Measurements from ENCODE around the gene PARP6.
A peak's percentile ranks its signal among the peaks of the same experiment; 100 is the strongest.

The PARP6 gene

DNA sequence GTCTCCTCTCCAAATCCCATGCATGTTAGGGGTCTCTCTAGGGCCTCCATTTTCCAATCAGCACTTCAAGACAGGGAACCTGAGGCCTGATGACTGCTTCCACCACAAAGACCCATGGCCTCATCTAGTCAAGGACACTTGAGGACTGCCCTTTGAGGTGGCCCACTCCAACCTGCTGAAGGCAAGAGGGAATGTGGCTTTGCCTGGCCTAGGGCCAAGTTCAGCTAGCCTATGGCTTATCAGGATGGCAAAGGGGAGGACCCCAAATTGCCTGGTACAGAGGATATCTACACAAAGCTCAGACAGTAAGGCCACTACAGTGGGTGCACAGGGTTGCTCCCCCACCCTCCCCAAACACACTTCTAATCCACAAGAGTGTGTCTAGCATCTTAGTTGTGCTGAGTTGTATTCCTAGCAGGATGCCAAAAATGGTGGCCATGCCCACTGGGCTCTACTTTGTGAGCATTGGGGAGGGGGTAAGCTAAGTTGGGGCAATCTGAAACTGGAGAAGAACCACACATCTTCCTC lies 64.7 kb downstream of the PARP6 start:
- peaks cover 4% of the 10 kb centered on the region for H3K4me1 Mint-ChIP-seq
- no peaks in the 10 kb centered on the region for H3K27me3 Mint-ChIP-seq
- no peak for DNase-seq
- H3K4me3 Mint-ChIP-seq, result no peak overlapping the region
- H3K9me3 Mint-ChIP-seq, result no peaks in the 10 kb centered on the region
- H3K27ac Mint-ChIP-seq, result no peak overlapping the region
- CTCF ChIA-PET, result no interaction called here
- H3K36me3 Mint-ChIP-seq, result peaks cover 83% of the 10 kb centered on the region

DNA sequence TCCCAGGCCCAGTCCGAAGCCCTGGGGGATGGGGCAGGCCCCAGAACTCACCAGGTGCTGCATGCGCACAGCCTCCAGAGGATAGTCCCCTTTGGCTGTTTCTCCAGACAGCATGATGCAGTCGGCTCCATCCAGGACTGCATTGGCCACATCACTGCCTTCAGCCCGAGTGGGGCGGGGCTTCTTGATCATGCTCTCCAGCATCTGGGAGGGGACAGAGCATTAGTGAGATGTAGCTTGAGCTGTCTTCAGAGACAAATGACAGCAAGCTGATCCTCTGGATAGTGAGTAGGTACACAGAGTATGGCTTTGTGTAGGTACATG lies 65.7 kb downstream of the PARP6 start:
- no peak for DNase-seq
- no peak overlapping the region for H3K27ac Mint-ChIP-seq
- H3K27me3 Mint-ChIP-seq, result no peaks in the 10 kb centered on the region
- no peak overlapping the region for H3K4me3 Mint-ChIP-seq
- no peaks in the 10 kb centered on the region for H3K9me3 Mint-ChIP-seq
- peaks cover 82% of the 10 kb centered on the region for H3K36me3 Mint-ChIP-seq
- H3K4me1 Mint-ChIP-seq, result peaks cover 4% of the 10 kb centered on the region
- CTCF ChIA-PET, result interaction anchor here (1.3 to 1.4 kb wide), 2 partner anchors 9 to 20 kb away, joined by 3 read pairs; no protein-coding TSS in a partner anchor

DNA sequence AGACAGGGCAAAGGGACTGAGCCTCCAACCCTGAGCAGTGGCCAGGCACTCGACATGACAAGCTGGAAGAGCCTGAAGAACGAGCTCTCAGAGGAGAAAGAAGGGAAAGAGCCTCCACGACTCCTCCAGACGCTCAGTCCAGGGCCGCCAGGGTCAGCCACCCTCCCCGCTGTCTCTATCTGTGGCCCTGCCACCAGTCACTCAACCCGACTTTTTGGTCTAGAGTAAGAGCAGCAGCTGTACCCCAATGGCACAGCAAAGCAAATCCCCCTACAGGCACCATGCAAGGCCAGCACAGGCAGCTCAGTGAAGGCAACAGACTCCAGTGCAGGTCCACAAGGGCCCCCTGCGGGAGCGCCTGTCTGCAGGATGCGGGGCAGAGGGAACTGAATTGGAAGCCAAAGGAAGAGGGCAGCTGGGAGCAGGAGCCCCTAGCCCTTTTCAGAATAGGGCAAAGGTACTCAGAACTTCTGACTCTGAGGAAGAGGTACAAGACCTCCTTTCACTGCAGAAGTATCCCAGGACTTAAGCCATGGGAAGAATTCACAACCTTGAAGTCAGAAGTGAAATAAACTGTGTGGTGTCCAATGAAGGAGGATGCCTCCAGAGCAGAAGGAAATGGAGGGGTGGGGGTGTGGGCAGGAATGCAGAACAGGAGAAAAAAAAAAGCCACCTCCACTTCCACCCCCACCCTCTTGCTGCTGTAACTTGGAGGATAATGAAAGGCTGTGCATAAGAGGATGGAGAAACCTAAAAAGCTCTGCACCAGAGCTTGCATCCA lies 66.3 kb downstream of the PARP6 start:
- DNase-seq, result no peak
- H3K9me3 Mint-ChIP-seq, result no peaks in the 10 kb centered on the region
- peaks cover 4% of the 10 kb centered on the region for H3K4me1 Mint-ChIP-seq
- H3K36me3 Mint-ChIP-seq, result peaks cover 82% of the 10 kb centered on the region
- no peak overlapping the region for H3K27ac Mint-ChIP-seq
- CTCF ChIA-PET, result interaction anchor here (1.3 to 1.4 kb wide), 2 partner anchors 9 to 20 kb away, joined by 3 read pairs; no protein-coding TSS in a partner anchor
- no peaks in the 10 kb centered on the region for H3K27me3 Mint-ChIP-seq
- no peak overlapping the region for H3K4me3 Mint-ChIP-seq

DNA sequence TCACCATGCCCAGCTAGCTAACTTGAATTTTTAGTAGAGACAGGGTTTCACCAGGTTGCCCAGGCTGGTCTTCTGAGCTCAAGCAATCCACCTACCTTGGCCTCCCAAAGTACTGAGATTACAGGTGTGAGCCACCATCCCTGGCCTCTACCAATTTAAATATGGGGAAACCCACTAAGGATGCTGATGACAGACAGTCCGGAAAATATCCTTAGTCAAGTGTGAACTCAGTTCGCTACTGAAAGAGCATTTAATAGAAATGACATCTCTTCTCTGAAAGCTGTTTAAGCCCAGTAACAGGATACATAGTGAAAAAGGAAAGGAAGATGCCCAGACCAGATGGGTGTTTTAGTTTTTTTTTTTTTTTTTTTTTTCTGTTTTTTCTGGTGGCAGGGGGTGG lies 67.1 kb downstream of the PARP6 start:
- CTCF ChIA-PET, result interaction anchor here (1.3 to 1.4 kb wide), 2 partner anchors 10 to 21 kb away, joined by 3 read pairs; no protein-coding TSS in a partner anchor
- Mint-ChIP-seq H3K4me3 (no peak overlapping the region), H3K9me3 (no peaks in the 10 kb centered on the region), H3K36me3 (peaks cover 83% of the 10 kb centered on the region), H3K27me3 (no peaks in the 10 kb centered on the region), H3K4me1 (peaks cover 9% of the 10 kb centered on the region), H3K27ac (no peak overlapping the region)
- DNase-seq, result no peak

DNA sequence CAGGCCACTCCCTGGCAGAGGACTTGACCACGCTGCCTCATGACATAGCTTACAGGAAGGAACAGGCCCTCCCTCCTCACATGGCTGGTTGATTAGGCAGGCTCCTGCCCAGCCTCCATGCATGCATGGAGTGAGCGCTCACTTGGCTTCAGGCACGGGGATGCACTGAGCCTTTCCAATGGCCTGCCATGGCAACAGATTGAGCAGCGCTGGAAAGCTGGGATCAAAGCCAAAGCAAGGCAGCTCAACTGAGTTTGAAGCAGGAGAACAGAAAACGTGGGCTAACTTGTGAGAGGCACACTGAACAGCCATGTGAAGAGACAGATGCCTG lies 68.9 kb downstream of the PARP6 start:
- no peak for DNase-seq
- Mint-ChIP-seq H3K27ac (no peak overlapping the region), H3K4me1 (peaks cover 17% of the 10 kb centered on the region), H3K9me3 (no peaks in the 10 kb centered on the region), H3K27me3 (peaks cover 9% of the 10 kb centered on the region), H3K36me3 (peaks cover 85% of the 10 kb centered on the region), H3K4me3 (no peak overlapping the region)
- CTCF ChIA-PET, result no interaction called here

DNA sequence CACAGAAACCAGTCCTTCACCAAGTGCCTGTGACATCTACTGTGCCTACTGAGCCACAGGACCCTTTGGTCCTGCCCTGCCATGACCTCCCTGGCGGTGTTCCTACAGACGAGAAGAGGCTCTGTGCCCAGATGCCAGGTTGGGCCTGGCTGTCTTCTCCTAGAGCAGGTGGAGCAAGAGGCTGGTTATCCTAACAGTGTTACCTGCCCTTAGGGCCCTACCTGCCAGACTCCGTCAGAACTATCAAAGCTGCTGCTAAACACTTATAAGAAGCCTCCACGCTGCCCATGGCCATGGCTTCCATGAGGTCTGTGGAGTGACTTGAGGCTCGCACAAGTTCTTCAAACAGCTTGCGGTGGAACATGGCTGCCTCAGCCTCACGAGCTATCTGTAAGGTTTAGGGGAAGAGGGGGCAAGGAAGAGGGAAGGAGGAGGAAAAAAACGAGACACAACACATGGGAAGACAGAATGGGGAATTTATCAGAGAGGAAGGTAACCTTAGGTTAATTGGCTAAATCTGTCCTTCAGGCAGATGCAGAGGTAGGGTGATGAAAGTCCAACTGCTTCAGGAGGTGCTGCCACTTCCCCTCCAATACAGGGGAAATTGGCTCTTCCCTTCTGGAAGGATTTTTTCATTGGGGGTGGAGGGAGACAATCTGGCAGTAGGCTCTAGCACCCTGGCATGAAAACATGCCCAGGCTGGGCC lies 69.4 kb downstream of the PARP6 start:
- H3K4me3 Mint-ChIP-seq, result no peak overlapping the region
- H3K4me1 Mint-ChIP-seq, result peaks cover 21% of the 10 kb centered on the region
- peak overlapping the region; percentile 76 for H3K27ac Mint-ChIP-seq
- DNase-seq, result no peak
- H3K27me3 Mint-ChIP-seq, result peaks cover 14% of the 10 kb centered on the region
- CTCF ChIA-PET, result no interaction called here
- no peaks in the 10 kb centered on the region for H3K9me3 Mint-ChIP-seq
- peaks cover 86% of the 10 kb centered on the region for H3K36me3 Mint-ChIP-seq

DNA sequence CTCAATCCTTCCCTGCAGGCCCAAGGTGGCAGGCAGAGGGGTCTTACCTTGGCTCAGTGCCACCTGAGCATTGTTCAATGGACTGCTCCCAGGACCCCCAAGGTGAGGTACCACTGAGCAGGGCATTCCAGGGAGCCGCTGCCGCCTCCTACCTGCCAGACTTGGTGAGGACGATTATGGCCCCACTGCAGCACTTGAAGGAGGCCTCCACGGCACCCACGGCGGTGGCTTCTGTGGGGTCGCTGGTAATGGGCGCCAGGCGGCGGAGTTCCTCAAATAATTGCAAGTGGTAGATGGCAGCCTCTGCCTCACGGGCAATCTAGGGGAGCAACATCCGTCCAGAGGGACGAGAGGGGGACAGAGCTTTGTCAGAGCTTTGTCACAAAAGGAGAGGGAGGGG lies 70.1 kb downstream of the PARP6 start:
- H3K36me3 Mint-ChIP-seq, result peaks cover 85% of the 10 kb centered on the region
- CTCF ChIA-PET, result no interaction called here

DNA sequence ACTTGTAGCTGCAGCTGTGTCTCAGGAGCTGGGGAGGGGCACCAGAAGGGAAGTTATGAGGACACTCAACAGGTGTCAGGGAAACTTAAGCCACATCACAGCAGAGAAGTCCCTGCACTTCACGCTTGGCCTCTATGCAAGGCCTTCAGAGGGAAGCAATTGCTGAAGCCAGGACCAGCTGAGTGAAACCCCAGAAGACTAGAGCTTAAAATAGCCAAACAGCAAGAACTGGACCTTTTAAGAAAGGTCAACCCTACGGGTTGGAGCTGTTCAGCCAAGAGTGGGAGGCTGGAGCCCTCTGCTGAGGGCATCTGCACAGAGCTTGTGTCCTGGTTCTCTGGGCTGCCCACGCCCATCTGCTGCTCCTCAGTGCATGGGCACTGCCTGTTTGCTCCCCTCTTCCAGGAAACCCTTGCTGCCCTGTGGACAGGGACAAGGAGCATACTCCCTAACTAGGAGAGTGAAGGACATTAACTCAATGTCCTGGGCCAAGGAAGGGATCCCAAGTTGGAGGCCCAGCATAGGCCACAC lies 70.9 kb downstream of the PARP6 start:
- no peak overlapping the region for H3K4me3 Mint-ChIP-seq
- H3K27me3 Mint-ChIP-seq, result peaks cover 27% of the 10 kb centered on the region
- H3K36me3 Mint-ChIP-seq, result peaks cover 78% of the 10 kb centered on the region
- peaks cover 20% of the 10 kb centered on the region for H3K4me1 Mint-ChIP-seq
- no peaks in the 10 kb centered on the region for H3K9me3 Mint-ChIP-seq
- CTCF ChIA-PET, result interaction anchor here (0.8 to 1.8 kb wide), 6 partner anchors 9 to 137 kb away, joined by 3 to 6 read pairs (median 4); no protein-coding TSS in a partner anchor
- DNase-seq, result no peak
- H3K27ac Mint-ChIP-seq, result no peak overlapping the region

More for the DNA sequence above, 70.1 kb downstream of the PARP6 start:
- Mint-ChIP-seq H3K27ac (no peak overlapping the region), H3K27me3 (peaks cover 19% of the 10 kb centered on the region), H3K4me3 (no peak overlapping the region), H3K9me3 (no peaks in the 10 kb centered on the region), H3K4me1 (peaks cover 24% of the 10 kb centered on the region)
- no peak for DNase-seq

DNA sequence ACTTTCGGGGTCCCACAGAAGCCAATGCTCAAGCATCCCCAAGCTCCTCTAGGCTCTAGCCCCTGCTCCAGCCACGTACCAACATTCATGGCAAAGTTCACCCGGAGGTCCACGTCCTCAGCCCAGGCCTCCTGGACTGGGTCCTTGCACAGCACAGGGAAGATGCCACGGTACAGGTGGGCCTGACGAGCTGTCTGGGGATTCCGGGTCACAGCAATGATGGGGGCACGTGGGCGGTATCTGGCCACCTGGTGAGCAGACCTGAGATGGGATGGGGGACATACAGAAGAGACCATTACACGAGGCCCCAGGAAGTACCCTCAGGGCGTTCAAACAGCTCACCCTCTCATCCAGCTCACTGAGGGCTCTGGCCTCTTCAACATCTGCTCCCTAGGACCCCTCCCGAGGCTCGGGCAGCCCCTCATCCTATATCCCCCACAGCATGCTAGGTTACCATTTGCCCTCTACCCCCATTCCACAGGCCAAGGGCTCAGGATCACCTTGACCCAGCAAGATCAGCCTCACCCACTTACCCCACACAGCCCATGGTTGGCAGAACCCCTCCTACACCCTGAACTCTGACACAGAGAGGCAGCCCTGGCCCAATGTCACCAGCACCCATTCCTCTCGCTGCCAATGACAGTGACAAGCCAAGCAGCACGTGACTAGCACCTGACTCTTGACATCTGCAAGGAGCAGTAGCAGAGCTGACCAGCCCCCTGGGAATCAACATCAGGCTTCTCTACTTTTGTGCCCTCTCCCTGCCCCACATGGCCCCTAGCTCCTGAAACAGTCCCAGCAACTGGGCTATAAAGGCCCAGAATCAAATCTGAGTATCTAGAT lies 71.7 kb downstream of the PARP6 start:
- Mint-ChIP-seq H3K27ac (peak overlapping the region; percentile 76), H3K4me3 (no peak overlapping the region), H3K27me3 (peaks cover 36% of the 10 kb centered on the region), H3K9me3 (no peaks in the 10 kb centered on the region), H3K36me3 (peaks cover 70% of the 10 kb centered on the region), H3K4me1 (peaks cover 20% of the 10 kb centered on the region)
- DNase-seq, result no peak
- CTCF ChIA-PET, result interaction anchor here (0.8 to 1.8 kb wide), 13 partner anchors 10 to 138 kb away, joined by 3 to 8 read pairs (median 4); no protein-coding TSS in a partner anchor

DNA sequence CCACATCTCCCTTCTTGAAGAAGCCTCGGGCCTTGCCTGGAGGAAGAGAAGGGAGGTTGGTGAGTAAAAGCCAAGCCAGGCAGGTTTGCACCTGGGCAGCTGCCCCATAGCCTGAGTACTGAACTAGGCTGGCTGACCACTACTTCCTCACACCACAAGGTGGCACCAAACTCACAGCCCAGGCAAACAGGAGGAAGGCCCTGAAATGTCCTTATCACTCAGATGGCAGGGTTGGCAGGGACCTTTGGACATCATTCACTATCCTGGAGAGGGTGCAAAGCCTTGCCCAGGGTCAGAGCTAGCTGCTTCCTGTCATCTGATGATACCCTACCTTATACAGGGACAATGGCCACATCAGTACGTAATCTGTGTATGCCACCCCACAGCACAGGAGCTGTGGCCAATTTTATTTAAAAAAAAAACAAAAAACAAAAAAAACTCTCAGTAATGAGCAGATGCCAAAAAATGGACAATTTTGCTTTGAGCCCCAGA lies 72.6 kb downstream of the PARP6 start:
- H3K4me1 Mint-ChIP-seq, result peaks cover 20% of the 10 kb centered on the region
- peaks cover 62% of the 10 kb centered on the region for H3K36me3 Mint-ChIP-seq
- H3K9me3 Mint-ChIP-seq, result no peaks in the 10 kb centered on the region
- DNase-seq, result peak; percentile 82
- CTCF ChIA-PET, result interaction anchor here (0.8 to 1.8 kb wide), 11 partner anchors 11 to 138 kb away, joined by 3 to 8 read pairs (median 4); no protein-coding TSS in a partner anchor
- H3K27me3 Mint-ChIP-seq, result peaks cover 44% of the 10 kb centered on the region
- peak overlapping the region; percentile 33 for H3K27ac Mint-ChIP-seq
- no peak overlapping the region for H3K4me3 Mint-ChIP-seq

DNA sequence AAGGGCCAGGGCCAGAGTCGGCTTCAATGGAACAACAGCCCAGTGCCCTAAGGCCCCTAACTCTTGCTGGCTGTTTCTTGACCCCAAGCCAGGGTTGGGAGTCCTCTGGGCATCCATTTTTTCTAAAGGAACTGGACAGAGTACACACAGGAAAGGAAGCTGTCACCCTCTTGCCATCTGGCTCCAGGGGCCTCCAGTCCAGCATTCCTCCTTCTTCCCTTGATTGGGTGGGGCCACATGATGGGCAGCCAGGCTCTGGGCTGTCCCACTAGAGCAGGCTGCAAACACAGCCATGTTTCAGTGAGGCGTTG lies 73.2 kb downstream of the PARP6 start:
- CTCF ChIA-PET, result interaction anchor here (1.0 to 1.8 kb wide), 7 partner anchors 26 to 115 kb away, joined by 3 to 8 read pairs (median 4); no protein-coding TSS in a partner anchor
- no peak for DNase-seq
- no peak overlapping the region for H3K4me3 Mint-ChIP-seq
- peaks cover 47% of the 10 kb centered on the region for H3K27me3 Mint-ChIP-seq
- peaks cover 56% of the 10 kb centered on the region for H3K36me3 Mint-ChIP-seq
- no peaks in the 10 kb centered on the region for H3K9me3 Mint-ChIP-seq
- H3K27ac Mint-ChIP-seq, result no peak overlapping the region
- peaks cover 20% of the 10 kb centered on the region for H3K4me1 Mint-ChIP-seq

DNA sequence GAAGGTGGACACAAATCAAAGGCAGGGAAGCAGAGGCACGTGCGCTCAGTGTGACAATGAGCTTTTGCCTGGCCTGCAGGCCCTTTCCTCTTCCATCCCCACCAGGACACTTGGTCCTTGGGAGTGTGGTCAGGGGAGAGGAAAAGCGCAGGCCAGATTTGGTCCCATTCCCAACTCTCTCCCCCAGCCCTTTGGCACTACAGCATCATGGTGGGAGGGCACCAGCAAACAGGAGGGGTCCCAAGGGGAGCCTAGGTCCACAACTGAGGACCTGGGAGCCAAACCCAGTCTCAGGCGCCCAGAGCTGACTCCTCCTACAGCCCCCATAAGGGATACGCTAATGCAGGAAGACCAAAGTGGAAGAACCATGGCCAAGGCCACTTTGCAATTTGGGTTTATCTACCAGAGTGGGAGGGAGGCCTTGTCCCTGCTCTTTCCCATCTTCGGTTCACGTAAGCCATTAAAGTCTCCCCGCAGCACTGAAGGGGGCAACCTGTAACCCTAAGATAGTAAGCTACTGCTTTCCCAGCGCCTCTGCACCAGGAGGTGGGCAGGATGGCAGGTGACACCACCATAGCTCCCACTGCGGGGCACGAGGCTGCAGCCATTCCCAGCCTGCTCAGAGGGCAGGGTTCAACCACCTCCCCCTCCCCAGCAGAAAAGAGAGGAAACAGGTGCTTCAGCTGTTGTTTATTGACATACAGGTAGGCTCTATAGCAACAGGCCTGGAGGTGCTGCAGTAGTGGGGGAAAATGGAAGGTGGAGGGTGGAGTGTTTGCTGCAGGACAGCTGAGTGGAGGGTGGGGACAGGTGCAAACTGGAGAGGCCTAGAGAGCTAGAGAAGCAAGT lies 73.8 kb downstream of the PARP6 start:
- CTCF ChIA-PET, result interaction anchor here (0.9 to 1.8 kb wide), 5 partner anchors 44 to 116 kb away, joined by 3 to 5 read pairs (median 3); no protein-coding TSS in a partner anchor
- Mint-ChIP-seq H3K9me3 (no peaks in the 10 kb centered on the region), H3K4me3 (peak overlapping the region; percentile 49), H3K4me1 (peaks cover 20% of the 10 kb centered on the region), H3K36me3 (peaks cover 52% of the 10 kb centered on the region), H3K27me3 (peaks cover 53% of the 10 kb centered on the region), H3K27ac (no peak overlapping the region)
- DNase-seq, result no peak

Measured in activated naive CD4-positive, alpha-beta T cell treated with anti-CD3 and anti-CD28 coated beads, Interleukin-2, amount 10 ng/mL, durations not matched to agents 7 days and 5 days (primary cell).